Measurements from ENCODE around the gene CCSAP.
"Not testable (repeated sequence)": the region's sequence is repeated elsewhere in the genome, so short reads cannot be mapped to it uniquely, and the experiment has no call there.

The CCSAP gene

DNA sequence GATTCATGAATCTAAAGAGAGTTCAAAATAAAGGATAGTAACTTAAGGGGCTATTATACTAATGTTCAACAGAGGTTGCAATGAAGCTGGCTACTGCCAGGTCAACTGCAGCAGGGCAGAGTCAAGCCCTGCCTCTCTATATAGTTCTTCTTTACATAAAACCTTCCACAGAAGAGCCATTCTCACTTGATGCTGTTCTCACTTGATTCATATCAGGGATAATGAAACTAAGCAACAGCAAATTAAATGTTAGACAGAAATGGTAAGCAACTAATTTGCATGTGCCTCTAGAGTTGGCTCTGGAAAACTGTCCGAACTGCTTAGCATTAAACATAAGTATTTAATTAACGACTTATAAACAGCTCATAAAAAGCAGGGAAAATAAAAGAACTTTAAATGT lies 17.4 kb downstream of the CCSAP start:
- no peak for DNase-seq

DNA sequence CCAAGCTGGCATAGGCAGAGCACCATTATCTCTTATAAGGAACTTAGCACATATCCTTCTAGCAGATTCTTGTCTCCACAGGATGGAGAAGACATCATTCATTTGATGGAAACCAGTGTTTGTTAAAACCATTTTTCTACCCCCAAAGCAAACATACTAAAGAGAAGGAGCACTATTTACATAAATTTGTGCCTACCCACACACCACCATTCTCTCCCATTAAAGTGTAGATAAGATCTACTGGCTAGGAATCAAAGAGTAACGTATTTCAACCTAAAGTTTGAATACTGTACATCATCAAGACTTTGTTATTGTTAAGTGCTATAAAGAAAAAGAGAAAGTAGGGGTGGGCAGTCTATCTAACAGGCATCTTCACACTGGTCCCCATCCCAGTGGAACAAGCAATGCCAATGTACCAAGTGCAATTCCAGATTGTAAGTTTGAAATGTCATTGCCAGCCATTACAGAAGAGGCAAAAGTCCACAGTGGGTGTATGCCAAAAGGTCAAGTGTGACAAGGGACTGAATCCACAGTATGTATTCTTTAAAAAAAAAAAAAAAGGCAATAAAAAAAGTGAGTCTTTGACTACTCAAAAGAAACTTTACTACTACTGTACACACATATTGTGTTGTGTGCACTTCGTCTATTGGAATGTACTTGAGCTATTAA lies 18.8 kb downstream of the CCSAP start:
- no peak for DNase-seq

DNA sequence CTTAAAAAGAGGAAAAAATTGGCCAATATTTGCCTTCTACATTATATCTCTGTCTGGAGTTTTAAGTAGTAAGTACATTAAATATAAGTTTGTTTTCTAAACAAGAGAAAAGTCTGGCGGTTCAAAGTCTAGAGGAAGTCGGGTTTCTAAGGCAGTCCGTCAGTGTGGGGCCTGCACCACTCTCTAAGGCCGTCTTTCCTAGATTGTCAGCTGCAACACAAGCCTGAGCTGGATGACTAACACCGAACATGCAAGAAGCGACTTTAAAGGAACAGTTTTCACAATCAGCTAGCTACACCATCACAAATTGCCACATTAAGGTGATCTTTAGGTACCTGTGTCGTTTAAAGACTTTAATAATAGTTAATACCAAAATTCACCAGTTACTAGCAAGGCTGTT lies 19.6 kb downstream of the CCSAP start:
- no peak for DNase-seq

DNA sequence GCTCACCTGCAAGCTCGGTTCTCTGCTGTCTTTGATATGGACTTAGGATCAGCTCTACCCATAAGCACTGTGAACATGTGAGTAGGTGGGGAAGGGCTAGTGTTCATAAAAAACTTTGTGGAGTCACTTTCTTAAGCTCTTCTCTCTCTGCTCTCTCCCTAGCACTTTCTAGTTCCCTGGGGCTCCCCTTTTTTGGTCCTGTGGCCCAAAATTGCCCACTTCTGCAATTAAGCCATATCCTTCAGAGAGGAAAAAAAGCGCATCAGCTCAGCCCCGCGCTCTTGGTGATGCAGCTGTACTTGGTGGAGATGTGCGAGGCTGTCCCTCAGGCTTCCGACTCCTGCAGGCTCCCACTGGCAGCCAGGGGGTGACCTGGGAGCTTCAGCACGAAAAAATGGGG lies 23.4 kb downstream of the CCSAP start:
- DNase-seq: no peak

DNA sequence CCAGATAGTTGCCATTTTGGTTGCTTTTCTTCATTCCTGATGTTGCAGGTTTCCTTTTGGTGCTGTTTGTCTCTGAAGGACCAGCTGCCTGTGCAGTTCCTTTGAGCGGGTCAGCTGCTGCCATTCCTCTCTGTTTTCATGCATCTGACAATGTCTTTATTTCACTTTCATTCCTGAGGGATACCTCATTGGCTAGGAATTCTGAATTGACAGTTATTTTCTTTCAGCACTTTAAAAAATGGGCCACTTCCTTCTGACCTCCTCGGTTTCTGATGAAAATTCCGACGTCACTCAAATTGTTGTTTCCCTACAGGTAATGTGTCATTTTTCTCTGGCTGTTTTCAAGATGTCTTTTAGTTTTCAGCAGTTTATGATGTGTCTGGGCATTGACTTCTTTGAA lies 24.8 kb downstream of the CCSAP start:
- DNase-seq: no peak

DNA sequence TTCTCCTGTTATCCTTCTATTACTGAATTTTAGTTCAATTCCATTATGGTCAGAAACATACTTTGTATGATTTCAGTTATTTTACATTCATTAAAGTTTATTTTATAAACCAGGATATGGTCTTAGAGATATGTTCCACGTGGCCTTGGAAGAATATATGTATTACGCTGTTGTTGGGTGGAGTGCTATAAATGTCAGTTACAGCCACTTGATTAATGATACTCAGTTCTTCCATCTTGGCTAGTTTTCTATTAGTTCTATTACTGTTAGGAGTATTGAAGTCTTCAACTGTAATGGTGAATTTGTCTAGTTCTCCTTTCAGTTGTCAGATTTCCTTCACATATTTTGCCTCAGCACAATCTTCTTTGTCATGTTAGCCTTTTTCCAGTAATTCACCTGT lies 26.7 kb downstream of the CCSAP start:
- DNase-seq: no peak

DNA sequence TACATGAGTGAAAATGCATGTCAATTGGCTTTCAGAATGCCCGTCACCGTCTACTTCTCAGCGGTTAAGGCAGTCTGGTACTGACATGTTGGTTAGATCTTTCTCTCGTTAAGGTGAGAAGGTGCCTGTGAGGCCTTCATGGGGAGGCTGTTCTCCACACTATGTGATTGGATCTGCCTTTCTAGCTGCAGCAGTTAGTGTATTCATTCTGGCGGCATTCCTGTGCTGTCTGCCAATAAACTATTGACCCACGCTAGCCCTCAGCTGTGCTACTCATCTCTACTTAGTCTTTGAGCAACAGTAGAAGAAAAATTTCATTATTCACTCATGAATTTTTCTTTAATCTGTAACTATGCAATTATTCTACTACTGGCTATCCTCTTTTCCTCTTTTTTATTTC lies 32.0 kb downstream of the CCSAP start:
- DNase-seq: no peak

DNA sequence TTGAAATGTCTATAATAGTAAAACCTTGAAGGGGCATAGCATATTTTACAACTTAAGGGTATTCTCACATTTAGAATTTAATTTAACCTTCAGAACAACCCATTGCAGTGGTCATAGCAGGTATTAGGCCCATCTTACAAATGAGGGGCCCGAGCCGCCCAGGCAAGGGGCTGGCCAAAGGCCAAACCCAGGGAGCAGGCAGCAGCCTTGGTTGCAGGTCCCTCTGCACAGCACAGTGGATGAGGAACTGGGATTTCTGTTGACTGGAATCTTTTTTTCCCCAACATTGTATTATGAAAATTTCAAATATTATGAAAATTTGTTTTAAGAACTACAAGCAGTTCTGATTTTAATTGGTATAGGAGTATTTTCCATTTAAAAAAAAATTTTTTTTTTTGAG lies 33.2 kb downstream of the CCSAP start:
- DNase-seq: no peak

DNA sequence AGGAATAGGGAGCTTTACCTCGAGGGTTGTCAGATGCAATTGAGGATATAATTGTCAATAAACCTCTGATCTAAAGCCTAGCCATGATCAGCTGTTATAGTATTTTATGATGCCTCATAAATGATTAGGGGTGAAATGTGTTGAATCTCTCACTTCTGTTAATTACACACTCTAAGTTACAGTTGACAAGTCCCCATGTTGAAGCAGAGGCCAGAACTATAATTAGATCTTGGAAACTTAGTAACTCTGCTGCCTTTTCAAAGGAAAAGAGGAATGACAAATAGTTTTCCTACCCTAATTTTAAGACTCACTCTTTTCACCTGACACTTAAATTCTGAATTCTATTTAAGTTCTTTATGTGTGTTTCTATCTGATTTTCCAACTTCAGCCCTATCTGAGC lies 33.8 kb downstream of the CCSAP start:
- no peak for DNase-seq

DNA sequence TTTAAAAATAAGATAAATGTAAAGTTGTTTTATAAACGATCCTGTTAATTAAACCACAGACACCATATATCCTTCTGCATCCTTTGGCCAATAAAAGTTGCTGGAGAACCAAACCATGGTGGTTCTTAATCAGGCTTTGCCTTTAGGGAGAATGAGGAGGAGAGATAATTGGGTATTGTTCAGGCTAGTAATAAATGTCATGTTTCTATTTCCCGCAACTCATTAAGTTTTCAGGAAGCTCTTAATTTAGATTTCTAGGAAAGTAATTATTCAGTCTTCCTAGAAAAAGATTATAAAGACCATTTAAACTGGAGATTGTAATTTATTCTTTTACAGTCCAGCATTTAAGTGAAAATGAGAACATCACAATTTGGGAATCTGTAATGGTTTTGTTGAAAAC lies 37.5 kb downstream of the CCSAP start:
- no peak for DNase-seq

DNA sequence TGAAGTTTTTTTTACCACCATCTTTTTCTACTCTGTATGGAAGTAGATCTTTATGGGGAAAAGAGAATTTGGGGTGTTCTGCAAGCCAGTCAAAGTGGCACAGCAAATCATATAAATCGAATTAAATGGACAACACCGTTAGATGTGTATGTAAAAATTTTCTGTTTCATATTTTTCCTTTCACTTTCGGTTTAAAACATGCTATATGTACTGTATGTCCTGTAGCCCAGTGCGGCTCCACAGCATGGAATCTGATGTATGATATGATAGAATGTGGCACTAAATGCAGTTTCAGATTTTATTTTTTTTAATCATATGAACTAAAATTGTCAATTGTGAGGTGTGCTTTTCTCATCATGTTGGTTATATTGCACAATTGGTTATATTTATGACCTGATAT lies 39.0 kb downstream of the CCSAP start:
- no peak for DNase-seq

DNA sequence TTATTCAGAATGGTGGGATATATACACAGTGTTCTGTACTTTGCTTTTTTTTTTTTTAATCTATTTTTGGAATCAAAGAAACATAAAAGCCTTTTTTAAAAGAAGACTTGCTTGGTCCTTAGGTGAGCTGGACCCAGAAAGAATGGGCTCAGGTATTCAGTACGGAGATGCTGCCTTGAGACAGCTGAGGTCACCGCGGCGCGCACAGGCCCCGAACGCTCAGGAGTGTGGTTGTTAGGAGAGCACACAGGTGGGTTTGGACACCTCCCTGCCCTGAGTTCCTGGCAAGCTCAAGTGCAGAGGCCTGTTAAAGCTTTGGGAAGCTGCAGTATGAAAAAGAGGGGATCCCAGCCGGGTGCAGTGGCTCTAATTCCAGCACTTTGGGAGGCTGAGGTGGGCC lies 40.1 kb downstream of the CCSAP start:
- no peak for DNase-seq

DNA sequence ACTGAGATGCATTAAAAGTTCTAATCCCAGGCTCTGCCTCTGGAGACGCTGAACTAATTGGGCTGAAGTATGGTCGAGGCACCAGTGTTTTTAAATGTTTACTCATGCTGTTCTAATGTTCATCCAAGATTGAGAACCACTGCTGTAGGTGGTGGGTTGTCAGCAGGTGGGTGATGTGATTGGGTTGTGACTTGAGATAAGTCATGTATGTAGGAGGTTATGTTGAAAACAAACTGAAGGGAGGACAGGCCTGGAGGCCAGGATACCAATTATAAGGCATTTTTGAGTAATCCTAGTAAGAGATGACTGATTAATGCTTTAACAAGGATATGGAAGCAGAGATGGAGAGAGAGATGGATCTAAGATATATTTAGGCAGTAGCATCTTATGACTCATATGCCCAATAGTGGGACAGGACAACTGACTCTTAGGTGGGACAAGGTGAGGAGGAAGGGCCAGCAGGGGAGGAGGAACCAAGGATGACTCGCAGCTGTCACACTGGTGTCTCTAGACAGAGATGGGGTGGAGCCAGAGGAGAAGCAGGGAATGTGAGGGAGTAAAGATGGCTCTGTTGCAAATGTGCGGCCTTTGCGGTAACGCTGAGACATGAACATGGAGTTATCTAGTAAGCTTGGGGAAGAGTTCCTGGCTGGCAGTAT lies 42.6 kb downstream of the CCSAP start:
- DNase-seq: no peak

DNA sequence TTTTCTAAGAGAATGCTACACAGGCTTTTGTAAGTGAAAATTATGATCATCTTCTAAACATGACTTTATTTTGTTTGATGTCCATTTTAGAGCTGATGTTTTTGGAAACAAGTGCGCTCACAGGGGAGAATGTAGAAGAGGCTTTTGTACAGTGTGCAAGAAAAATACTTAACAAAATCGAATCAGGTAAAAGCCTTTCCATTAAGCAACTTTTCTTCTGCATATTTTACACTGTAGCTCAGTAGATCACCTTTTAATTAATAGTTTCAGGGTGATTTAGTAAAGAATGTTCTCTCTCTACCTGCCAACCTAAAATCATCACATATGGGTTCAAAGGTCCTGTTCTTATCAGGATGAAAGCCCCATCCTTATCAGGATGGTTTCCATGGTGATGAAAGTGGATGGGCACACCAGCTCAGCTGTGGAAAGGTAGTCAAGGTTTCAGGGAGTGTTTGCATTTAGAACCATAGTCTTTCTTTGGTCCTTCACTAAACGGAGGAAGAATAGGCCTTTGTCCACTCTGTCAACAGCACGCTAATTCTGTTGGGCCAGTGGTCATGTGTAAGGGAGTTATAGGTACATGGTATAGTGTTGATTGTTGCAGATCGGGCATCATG lies 43.9 kb downstream of the CCSAP start:
- no peak for DNase-seq

DNA sequence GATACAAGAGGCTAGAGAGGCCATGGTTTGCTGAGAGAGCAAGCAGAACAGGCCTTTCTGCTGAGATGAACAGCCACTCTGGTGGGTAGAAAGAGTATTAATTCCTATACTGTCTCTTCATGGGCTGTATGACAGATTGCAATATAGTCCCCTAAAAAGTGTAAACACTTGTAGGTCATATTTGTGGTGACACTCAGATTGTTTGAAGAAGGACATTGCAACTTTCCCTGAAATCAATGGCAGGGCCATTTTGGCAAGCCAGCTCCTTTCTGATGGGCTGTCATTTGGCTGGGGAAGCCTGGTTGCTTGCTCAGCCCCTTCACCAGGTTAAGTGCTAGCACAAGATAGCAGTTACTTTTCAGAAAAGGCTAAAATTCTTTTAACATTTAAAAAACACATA lies 44.4 kb downstream of the CCSAP start:
- DNase-seq: no peak

DNA sequence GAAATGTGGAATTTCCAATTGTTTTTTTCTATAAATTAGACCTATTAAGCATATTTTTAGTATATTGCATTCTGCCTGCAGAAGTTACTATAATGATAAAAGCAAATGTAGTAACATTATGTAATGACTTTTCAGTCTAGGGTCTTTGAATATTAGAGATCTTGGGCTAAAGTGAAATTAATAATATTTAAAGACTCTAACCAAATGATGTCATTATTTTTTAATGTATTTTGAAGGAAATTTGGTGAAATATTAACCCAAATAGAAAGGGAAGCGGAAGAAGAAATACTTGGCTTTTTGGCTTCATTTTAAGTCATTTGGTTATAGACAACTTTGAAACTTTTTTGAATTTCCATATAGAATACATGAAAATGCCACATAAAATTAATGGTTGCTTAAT lies 45.1 kb downstream of the CCSAP start:
- DNase-seq: no peak

DNA sequence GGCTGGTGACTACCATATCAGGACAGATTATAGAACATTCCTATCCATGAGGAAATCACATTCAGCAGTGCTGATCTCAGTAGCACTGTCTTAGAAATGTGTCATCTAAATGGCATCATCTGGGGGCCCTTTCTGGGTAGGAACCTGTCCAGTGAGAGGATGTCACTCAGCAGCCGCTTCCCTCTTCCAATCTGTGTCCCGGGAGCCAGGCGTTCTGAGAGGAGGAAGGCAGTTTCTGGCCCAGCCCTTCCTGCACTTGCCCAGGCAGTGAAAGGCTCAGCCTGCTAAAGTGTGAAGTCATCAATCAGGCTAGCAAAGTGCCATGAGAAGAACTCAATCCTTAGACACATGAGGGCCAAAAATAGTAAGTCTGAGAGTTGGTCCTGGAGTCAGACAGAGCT lies 46.3 kb downstream of the CCSAP start:
- no peak for DNase-seq

DNA sequence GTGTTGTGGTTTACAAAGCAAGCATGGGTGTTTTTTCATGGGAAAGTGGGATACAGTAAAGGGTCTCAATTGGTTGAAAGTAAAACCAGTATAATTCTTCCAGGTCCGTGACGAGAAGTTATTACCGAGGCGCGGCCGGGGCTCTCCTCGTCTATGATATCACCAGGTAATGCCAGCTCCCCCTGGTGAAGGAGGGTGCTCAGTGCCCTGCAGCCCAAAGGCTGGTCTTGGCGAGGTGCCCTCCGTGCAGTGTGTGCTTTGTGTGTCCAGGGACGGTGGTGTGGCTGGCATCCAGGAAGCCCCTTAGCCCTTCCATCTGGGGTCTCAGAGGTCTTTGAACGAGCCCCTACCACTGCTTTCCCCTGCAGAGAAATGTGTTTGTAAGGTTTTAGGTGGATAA lies 47.1 kb downstream of the CCSAP start:
- DNase-seq: no peak

DNA sequence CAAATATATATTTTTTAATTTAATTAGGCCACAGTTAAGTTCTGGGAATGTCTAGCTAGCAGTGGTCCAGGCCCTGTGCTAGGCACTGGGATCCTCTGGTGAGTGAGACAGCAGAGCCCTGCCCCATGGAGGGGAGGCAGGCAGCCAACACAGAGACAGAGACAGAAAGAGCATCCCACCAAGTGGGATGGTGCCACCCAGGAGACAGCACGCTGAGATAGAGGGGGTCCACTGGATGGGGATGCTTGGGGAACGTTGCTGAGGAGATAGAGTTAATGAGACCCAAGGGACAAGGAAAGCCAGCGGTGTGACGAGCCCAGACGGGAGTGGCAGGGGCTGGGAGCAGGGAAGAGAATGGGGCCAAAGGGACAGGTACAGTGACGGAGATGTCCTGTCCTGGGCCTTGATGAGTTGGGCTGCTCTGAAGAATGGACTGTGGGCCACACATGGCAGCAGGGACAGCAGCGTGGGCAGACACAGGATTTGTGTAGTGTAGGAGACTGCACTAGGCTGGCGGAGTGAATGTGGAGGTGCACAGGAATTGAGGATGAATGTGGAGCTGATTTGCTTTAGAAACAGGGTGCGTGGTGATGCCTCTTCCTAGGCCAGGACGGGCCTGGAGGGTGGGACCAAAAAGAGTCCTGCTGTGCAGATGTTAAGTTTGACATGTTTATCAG lies 49.2 kb downstream of the CCSAP start:
- no peak for DNase-seq

DNA sequence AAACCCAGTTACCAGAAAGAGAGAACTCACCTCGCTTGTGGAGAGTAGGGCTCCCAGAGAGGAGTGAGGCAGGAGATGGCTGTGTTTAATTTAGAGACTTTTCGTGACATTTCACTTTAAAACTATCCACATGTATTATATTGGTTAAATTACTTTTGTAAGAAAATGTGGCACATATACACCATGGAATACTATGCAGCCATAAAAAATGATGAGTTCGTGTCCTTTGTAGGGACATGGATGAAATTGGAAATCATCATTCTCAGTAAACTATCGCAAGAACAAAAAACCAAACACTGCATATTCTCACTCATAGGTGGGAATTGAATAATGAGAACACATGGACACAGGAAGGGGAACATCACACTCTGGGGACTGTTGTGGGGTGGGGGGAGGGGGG lies 51.2 kb downstream of the CCSAP start:
- DNase-seq: not testable (repeated sequence)

DNA sequence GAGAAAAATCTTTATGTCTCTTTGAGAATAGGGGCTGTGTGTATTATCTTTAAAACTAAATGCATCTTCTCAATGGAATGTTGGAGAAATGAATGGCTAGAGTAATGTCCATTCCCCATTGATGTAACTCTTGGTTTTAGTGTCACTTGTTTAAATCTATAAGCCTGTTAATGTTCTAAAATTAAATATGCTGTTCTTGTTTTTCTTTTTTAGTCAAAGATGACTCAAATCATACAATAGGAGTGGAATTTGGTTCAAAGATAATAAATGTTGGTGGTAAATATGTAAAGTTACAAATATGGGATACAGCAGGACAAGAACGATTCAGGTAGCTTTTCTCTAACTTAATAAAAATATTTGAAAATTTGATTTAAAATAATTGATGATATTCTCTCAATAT lies 54.3 kb downstream of the CCSAP start:
- no peak for DNase-seq

DNA sequence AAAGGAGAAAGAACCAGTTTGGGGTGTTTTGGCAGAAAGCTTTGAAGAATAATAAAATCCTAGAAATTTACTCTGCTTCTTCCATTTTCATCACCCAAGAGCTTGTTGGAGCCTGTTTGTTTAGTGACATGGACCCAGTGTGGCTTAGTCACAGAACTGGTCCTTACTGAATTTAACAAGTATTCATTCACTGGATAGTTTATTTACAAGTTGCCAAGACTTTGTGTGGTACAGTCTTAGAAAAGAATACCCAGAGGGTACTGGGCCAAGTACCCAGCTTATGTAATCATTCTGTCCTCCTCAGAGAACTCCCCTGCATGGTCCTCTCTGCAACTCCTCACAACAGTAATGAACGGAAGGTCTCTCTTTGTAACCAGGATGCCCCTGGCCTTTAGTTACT lies 55.6 kb downstream of the CCSAP start:
- no peak for DNase-seq

DNA sequence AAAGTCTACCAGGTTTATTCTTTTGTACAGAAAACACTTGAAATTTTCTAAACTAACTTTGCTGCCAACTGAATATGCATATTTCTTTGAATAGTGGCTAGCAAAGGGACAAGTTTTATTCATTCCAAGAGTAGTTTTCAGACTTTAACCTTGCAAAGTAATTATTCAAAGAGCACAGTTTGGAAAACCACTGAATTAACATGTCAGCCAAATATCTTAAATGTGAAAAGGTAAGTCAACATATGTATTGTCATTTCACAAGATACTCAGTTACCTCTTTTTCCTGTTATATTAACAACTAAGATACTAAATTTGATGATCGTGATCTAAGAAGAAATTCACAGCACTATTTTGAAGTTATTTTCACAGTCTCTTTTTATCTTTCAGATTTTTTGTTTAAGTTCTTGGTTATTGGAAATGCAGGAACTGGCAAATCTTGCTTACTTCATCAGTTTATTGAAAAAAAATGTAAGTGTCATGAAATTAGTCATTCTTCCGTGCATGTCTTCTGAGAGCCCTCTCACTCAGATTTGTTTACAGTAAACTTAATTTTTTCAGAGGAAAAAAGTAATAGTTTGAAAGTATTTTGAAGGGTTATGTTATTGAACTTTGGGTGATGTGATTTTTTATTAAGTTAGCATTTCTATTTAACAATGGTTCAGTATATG lies 56.6 kb downstream of the CCSAP start:
- DNase-seq: no peak

DNA sequence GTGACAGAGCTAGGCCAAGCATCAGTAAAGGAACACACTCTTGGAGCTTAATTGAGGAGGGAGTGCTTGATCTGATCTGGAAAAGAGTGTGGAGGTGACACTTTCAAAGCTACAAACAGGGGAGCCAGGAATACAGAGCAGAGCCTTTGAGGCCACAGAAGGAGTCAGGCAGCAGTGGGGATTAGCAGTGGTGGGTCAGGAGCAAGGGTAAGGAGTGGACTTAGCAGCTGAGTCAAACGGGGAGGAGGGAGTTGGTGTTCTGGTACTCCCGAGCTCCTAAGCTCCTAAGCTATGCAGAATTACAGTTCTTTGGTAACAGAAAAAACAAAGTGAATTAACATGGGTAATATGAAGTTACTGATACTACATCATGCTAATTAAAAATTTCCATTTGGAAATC lies 57.4 kb downstream of the CCSAP start:
- no peak for DNase-seq
